ENCODE results near the gene BLID. TPM values are rescaled to one million over a fixed set of nuclear protein-coding genes. Genes with fewer than 3 reads are reported as not detected.

Gene BLID
- polyA plus RNA-seq, 4 donors, result not detected

- no peak overlapping the region for H3K27ac ChIP-seq (ENCODE audit: low read depth in 1 of 3, low read length in 2 of 3)
- H3K4me3 ChIP-seq (ENCODE audit: low read depth in 1 of 3, low read length in 3 of 3), result no peak overlapping the region
- H3K27me3 ChIP-seq (ENCODE audit: control insufficient read depth in 3 of 3, insufficient read depth in 3 of 3, low read length in 3 of 3), result no peaks in the 10 kb centered on the region
- no peaks in the 10 kb centered on the region for H3K9me3 ChIP-seq (ENCODE audit: control insufficient read depth in 2 of 2, insufficient read depth in 1 of 2, low read depth in 1 of 2, low read length in 1 of 2)
- 70 to 74% (median 73%) methylated on average over 8 of the region's 8 CpGs for WGBS, 3 donors
- FAIRE-seq, result no peak
- H3K4me1 ChIP-seq (ENCODE audit: control insufficient read depth in 3 of 3, insufficient read depth in 2 of 3, low read depth in 1 of 3, low read length in 2 of 3), result no peaks in the 10 kb centered on the region
- no peak for DNase-seq
- no peaks in the 10 kb centered on the region for H3K36me3 ChIP-seq (ENCODE audit: control insufficient read depth in 3 of 3, insufficient read depth in 2 of 3, low read depth in 1 of 3, low read length in 3 of 3)
These were observed 1.9 kb downstream of the BLID start for GRCh38 chr11:122113836-122114825.

- H3K9me3 ChIP-seq (ENCODE audit: control insufficient read depth in 2 of 2, insufficient read depth in 1 of 2, low read depth in 1 of 2, low read length in 1 of 2), result no peaks in the 10 kb centered on the region
- H3K27me3 ChIP-seq (ENCODE audit: control insufficient read depth in 3 of 3, insufficient read depth in 3 of 3, low read length in 3 of 3), result no peaks in the 10 kb centered on the region
- H3K4me1 ChIP-seq (ENCODE audit: control insufficient read depth in 3 of 3, insufficient read depth in 2 of 3, low read depth in 1 of 3, low read length in 2 of 3), result no peaks in the 10 kb centered on the region
- no peak overlapping the region for H3K27ac ChIP-seq (ENCODE audit: low read depth in 1 of 3, low read length in 2 of 3)
- FAIRE-seq (no peak), DNase-seq (no peak)
- H3K4me3 ChIP-seq (ENCODE audit: low read depth in 1 of 3, low read length in 3 of 3), result no peak overlapping the region
- 74 to 75% (median 75%) methylated on average over 5 of the region's 5 CpGs for WGBS, 3 donors
- H3K36me3 ChIP-seq (ENCODE audit: control insufficient read depth in 3 of 3, insufficient read depth in 2 of 3, low read depth in 1 of 3, low read length in 3 of 3), result no peaks in the 10 kb centered on the region
These were observed 3.3 kb downstream of the BLID start for GRCh38 chr11:122112470-122113365.

- Histone ChIP-seq H3K9me3 (ENCODE audit: control insufficient read depth in 2 of 2, insufficient read depth in 1 of 2, low read depth in 1 of 2, low read length in 1 of 2) (no peaks in the 10 kb centered on the region), H3K27ac (ENCODE audit: low read depth in 1 of 3, low read length in 2 of 3) (no peak overlapping the region), H3K27me3 (ENCODE audit: control insufficient read depth in 3 of 3, insufficient read depth in 3 of 3, low read length in 3 of 3) (no peaks in the 10 kb centered on the region), H3K4me1 (ENCODE audit: control insufficient read depth in 3 of 3, insufficient read depth in 2 of 3, low read depth in 1 of 3, low read length in 2 of 3) (no peaks in the 10 kb centered on the region), H3K36me3 (ENCODE audit: control insufficient read depth in 3 of 3, insufficient read depth in 2 of 3, low read depth in 1 of 3, low read length in 3 of 3) (no peaks in the 10 kb centered on the region), H3K4me3 (ENCODE audit: low read depth in 1 of 3, low read length in 3 of 3) (no peak overlapping the region)
- FAIRE-seq (no peak), DNase-seq (no peak)
- 93 to 97% (median 95%) methylated on average over 4 of the region's 4 CpGs for WGBS, 3 donors
These were observed 6.1 kb downstream of the BLID start for GRCh38 chr11:122109932-122110331.

- H3K36me3 ChIP-seq (ENCODE audit: control insufficient read depth in 3 of 3, insufficient read depth in 2 of 3, low read depth in 1 of 3, low read length in 3 of 3), result no peaks in the 10 kb centered on the region
- H3K4me3 ChIP-seq (ENCODE audit: low read depth in 1 of 3, low read length in 3 of 3), result no peak overlapping the region
- FAIRE-seq (no peak), DNase-seq (no peak)
- no peaks in the 10 kb centered on the region for H3K27me3 ChIP-seq (ENCODE audit: control insufficient read depth in 3 of 3, insufficient read depth in 3 of 3, low read length in 3 of 3)
- H3K9me3 ChIP-seq (ENCODE audit: control insufficient read depth in 2 of 2, insufficient read depth in 1 of 2, low read depth in 1 of 2, low read length in 1 of 2), result no peaks in the 10 kb centered on the region
- H3K4me1 ChIP-seq (ENCODE audit: control insufficient read depth in 3 of 3, insufficient read depth in 2 of 3, low read depth in 1 of 3, low read length in 2 of 3), result no peaks in the 10 kb centered on the region
- H3K27ac ChIP-seq (ENCODE audit: low read depth in 1 of 3, low read length in 2 of 3), result no peak overlapping the region
- WGBS, 3 donors, result 91 to 96% (median 94%) methylated on average over 3 of the region's 3 CpGs
These were observed 7.2 kb downstream of the BLID start for GRCh38 chr11:122108828-122109227.

- H3K4me1 ChIP-seq (ENCODE audit: control insufficient read depth in 3 of 3, insufficient read depth in 2 of 3, low read depth in 1 of 3, low read length in 2 of 3), result no peaks in the 10 kb centered on the region
- peak; percentile 10 to 13 for DNase-seq
- 23 to 45% (median 39%) methylated on average over 3 of the region's 3 CpGs for WGBS, 3 donors
- no peaks in the 10 kb centered on the region for H3K9me3 ChIP-seq (ENCODE audit: control insufficient read depth in 2 of 2, insufficient read depth in 1 of 2, low read depth in 1 of 2, low read length in 1 of 2)
- H3K27ac ChIP-seq (ENCODE audit: low read depth in 1 of 3, low read length in 2 of 3), result no peak overlapping the region
- no peaks in the 10 kb centered on the region for H3K27me3 ChIP-seq (ENCODE audit: control insufficient read depth in 3 of 3, insufficient read depth in 3 of 3, low read length in 3 of 3)
- H3K36me3 ChIP-seq (ENCODE audit: control insufficient read depth in 3 of 3, insufficient read depth in 2 of 3, low read depth in 1 of 3, low read length in 3 of 3), result no peaks in the 10 kb centered on the region
- no peak for FAIRE-seq
- no peak overlapping the region for H3K4me3 ChIP-seq (ENCODE audit: low read depth in 1 of 3, low read length in 3 of 3)
These were observed 7.7 kb downstream of the BLID start for GRCh38 chr11:122108192-122108799.

- no peak overlapping the region for H3K4me3 ChIP-seq (ENCODE audit: low read depth in 1 of 3, low read length in 3 of 3)
- no peak overlapping the region for H3K27ac ChIP-seq (ENCODE audit: low read depth in 1 of 3, low read length in 2 of 3)
- H3K36me3 ChIP-seq (ENCODE audit: control insufficient read depth in 3 of 3, insufficient read depth in 2 of 3, low read depth in 1 of 3, low read length in 3 of 3), result no peaks in the 10 kb centered on the region
- no peaks in the 10 kb centered on the region for H3K4me1 ChIP-seq (ENCODE audit: control insufficient read depth in 3 of 3, insufficient read depth in 2 of 3, low read depth in 1 of 3, low read length in 2 of 3)
- DNase-seq (no peak), FAIRE-seq (no peak)
- H3K27me3 ChIP-seq (ENCODE audit: control insufficient read depth in 3 of 3, insufficient read depth in 3 of 3, low read length in 3 of 3), result peaks cover 0 to under 1% (median 0%) of the 10 kb centered on the region in 3 donors
- H3K9me3 ChIP-seq (ENCODE audit: control insufficient read depth in 2 of 2, insufficient read depth in 1 of 2, low read depth in 1 of 2, low read length in 1 of 2), result no peaks in the 10 kb centered on the region
- WGBS, 3 donors, result 44 to 53% (median 52%) methylated on average over 3 of the region's 3 CpGs
These were observed 8.4 kb downstream of the BLID start for GRCh38 chr11:122107566-122107965.

- Histone ChIP-seq H3K9me3 (ENCODE audit: control insufficient read depth in 2 of 2, insufficient read depth in 1 of 2, low read depth in 1 of 2, low read length in 1 of 2) (no peaks in the 10 kb centered on the region), H3K36me3 (ENCODE audit: control insufficient read depth in 3 of 3, insufficient read depth in 2 of 3, low read depth in 1 of 3, low read length in 3 of 3) (no peaks in the 10 kb centered on the region), H3K27me3 (ENCODE audit: control insufficient read depth in 3 of 3, insufficient read depth in 3 of 3, low read length in 3 of 3) (peaks cover 0 to 5% (median 0%) of the 10 kb centered on the region in 3 donors), H3K27ac (ENCODE audit: low read depth in 1 of 3, low read length in 2 of 3) (no peak overlapping the region), H3K4me3 (ENCODE audit: low read depth in 1 of 3, low read length in 3 of 3) (no peak overlapping the region), H3K4me1 (ENCODE audit: control insufficient read depth in 3 of 3, insufficient read depth in 2 of 3, low read depth in 1 of 3, low read length in 2 of 3) (no peaks in the 10 kb centered on the region)
- 61 to 81% (median 68%) methylated on average over 3 of the region's 3 CpGs for WGBS, 3 donors
- DNase-seq (no peak), FAIRE-seq (no peak)
These were observed 9.0 kb downstream of the BLID start for GRCh38 chr11:122107045-122107444.
